Measurements from ENCODE around the gene ZNF511.

The ZNF511 gene

DNA sequence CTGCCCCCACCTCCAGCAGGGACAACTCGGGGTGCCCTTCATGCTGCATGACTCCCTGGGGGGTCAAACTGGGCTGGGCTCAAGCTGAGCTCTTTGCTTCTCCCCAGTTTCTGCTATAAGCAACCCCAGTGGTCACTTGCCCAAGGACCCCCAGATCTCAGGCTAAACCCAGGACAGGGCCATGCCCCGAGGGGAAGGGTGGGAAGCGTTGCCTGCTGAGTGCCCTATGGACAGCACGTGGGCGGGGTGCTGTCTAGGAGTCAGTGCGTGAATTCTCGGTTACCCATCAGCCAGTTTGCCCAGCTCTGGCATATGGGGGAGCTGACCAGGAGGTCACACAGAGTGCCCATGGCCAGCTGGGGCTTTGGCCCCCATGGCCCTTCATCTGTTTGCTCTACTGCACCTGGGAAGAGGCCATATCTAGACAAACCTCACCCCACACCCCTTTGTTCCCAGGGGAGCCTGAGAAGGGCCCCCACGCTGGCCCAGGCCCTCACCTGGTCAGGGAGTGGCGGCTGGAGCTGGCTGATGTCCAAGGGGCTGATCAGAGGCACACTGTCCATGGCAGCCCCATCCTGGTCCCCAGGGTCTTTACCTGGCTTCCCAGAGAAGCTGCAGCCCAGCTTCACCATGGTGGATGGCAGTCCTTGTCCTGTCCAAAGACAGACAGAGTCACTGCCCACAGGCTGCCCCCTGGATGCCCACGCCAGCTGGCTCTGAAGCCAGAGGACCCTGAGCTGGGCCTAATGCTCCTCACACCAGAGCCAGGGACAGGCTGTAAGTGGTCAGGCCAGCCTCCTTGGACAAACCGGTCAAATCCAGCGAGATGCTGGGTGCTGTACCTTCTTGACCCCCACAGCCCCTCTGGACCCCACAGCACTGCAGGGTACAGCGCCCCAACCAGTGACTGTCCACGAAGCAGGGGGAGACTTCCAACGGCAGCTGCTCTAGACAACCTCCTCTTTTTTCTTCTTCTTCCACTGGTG, 19.9 kb downstream of the ZNF511 start:
- DNase-seq (ENCODE audit: extremely low spot score, insufficient read length, low read depth) (no peak), FAIRE-seq (no peak)

DNA sequence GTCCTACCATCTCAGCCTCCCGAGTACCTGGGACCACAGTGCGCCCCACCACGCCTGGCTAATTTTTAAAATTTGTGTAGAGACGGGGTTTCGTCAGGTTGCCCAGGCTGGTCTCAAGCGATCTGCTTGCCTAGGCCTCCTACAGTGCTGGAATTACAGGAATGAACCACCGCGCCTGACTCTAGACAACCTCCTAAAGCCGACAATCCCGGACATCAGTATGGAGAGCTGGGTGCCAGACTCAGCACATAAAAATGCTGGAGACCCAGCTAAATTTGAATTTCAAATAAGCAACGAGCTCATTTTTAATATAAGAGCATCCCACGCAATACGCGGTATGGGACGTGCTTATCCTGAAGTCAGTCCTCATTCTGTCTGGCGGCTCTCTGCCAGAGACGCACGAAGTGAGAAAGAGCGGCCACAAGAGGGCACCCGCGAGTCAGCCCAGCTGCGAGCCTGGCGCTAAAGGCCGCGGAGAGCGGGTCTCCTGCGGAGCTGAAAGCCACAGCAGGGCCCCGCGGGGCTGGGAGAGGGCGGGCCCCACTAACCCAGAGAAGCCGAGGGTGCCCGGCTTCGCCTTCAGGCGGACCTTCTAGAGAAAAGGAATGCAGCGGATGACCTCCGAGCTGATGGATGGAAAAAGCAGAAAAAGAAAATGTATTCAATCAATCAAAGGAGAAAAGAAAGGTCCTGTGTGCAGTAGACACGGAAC, 20.9 kb downstream of the ZNF511 start:
- peak; percentile 83 for DNase-seq (ENCODE audit: extremely low spot score, insufficient read length, low read depth)
- peak; percentile 82 for FAIRE-seq

DNA sequence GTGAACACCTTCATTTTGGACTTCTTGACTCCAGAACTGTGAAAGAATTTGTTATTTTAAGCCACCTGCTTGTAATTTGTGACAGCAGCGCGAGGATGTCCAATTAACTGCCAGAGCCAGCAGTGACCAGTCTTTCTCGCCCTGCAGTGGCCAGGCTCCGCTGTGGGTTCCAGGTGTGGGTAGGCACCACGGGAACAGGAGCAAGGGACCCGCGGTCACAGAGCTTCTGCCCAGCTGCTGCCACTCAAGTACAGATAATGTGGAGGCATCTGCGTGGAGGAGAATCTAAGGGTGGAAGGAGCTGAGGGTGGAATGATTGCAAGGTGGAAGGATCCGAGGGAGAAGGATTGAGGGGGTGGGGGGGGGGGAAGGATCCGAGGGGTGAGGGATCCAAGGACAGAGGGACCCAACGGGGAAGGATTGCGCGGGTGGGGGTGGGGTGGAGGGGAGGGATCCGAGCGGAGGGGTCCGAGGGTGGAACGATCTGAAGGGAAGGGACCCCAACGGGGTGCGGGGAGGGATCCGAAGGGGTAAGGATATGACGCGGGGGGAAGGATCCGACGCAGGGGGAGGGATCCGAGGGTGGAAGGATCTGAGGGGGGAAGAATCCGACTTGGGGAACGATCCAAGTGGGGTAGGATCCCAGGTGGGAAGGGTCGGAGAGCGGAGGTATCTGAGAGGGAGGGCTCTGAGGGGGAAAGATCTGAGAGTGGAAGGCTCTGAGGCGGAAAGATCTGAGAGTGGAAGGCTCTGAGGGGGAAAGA, 24.4 kb downstream of the ZNF511 start:
- no peak for FAIRE-seq
- no peak for DNase-seq (ENCODE audit: extremely low spot score, insufficient read length, low read depth)

DNA sequence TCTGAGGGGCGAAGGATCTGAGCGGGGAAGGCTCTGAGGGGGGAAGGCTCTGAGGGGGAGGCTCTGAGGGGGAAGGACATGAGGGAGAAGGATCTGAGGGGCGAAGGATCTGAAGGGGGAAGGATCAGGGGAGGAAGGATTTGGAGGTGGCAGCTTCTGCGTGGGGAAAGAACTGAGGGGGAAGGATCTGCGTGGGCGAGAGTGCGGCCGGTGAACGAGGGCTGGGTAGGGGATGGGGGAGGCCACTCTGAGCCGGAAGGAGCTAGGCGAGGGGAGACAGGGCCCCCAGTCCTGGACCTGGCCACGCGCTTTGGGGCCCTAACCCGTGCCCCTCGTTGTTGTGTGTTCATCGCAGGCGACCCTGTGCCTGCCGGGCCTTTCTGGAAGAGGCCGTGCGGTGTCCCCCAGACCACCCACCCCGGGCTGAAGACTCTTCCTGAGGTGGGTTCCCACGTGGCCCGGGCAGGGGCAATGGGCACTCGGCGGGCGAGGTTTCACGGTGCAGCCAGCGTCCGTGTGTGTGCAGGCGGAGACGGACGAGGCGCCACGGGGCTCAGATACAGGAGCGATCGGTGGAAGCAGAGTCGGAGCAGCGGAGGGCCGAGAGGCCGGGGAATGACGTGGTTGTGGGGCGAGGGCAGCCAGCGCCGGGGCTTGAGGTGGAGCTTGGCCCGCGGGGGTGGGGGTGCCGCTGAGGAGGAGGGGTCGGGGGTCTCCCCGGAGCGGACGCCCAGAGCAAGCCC, 26.0 kb downstream of the ZNF511 start:
- DNase-seq (ENCODE audit: extremely low spot score, insufficient read length, low read depth), result no peak
- no peak for FAIRE-seq

DNA sequence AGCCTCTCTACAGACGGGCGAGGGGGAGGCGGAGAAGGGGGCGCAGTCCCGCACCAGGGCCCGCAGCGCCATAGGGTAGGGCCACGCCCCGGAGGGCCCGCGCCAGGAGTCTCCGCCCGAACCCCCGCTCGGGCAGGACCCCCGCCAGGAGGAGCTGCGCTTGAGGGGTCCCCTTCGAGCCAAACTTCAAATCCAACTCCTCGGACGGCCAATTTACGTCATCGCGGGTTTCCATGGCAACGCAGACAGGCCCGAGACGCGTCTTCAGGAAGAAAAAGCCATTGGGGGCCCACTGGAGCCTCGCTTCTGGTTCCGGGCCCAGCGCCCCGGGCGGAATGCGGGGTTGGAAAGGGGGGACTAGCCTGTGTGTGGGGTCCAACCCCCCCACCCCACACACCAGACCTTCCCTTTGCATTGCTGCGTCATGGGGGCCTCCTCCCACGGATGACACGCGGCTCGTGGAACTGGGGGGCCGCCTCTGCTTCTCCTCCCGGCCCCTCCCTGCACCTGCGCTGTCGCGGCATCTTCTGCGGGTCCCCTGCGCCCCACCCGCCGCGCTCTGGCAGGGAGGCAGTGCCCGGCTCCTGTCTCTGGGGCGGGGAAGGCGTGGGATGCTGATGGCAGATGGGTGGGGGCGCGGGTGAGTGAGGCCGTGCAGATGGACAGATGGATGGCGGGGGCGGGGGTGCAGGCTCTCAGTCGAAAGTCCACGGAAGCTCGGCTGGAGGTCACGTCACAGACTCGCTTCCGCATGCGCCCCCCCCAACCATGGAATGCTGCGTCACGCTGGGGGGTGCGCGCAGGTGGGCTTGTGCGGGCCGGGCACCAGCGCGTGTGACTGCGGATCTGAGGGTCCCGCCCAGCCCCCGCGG, 26.8 kb downstream of the ZNF511 start:
- FAIRE-seq (no peak), DNase-seq (ENCODE audit: extremely low spot score, insufficient read length, low read depth) (no peak)

DNA sequence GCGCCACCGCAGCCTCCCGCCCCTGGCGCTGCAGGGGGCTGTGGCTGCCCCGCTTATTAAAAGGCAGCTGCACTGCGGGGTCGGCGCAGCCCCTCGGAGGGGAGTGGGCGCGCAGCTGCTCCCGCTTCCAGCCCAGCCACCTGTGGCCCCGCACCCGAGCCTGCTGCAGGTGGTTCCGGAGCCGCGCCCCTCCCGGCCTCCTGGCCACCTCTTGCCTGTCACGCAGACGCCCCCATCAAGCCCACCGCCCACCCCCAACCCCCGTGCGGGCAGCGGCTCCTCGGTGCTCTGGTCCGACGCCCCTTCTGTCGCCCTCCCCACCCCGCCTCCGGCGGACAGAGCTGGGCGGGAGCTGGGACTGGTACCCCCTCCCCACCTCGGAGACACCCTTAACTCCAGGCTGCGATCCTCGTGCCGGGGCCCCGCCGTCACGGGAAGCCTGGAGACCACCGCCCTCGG, 27.4 kb downstream of the ZNF511 start:
- DNase-seq (ENCODE audit: extremely low spot score, insufficient read length, low read depth) (no peak), FAIRE-seq (no peak)

DNA sequence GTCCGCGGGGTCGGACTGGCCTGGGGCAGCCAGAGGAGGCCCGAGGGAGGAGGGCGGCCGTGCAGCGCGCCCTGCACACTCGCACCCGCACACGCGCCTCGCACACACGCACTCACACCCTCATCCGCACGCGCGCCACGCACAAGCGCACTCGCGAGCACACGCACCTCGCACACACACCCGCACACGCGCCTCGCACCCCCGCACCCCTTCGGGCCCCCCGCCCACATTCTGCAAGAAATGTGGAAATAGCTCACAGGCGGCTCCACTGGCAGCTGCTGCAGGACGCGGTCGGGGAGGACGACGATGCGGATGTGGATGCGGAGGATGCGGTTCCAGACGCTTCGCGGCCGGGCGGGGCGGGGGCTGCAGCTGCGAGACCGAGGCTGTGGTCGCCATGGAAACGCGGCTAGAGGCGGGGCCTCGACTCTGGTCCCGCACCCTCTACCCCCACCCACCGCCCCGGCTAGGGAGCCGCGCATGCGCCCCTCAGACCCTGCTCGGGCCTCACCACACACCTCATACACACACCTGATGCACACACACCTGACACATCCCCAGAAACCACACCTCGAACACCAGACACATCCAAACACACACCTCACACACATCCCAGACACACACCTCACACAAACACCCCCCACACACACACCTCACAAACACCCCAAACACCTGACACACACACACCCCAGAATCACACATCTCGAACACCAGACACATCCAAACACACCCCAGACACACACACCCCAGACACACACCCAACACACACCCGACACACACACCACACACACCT, 28.1 kb downstream of the ZNF511 start, which contains the start of gene CALY:
Gene CALY (minus strand): TSS at position 320 of the 793 bp plus-strand sequence. CDS start 7,907 bp downstream, outside the sequence.
- no peak for FAIRE-seq
- no peak for DNase-seq (ENCODE audit: extremely low spot score, insufficient read length, low read depth)

DNA sequence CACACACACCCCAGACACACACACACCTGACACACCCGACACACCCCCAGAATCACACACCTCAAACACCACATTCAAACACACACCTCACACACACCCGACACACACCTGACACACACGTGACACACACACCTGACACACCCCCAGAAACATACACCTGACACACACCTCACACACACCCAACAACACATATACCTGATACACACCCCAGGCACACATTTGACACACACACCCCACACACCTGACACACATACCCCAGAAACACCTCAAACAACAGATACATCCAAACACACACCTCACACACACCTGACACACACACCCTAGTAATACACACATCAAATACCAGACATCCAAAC, 28.6 kb downstream of the ZNF511 start:
- FAIRE-seq (no peak), DNase-seq (ENCODE audit: extremely low spot score, insufficient read length, low read depth) (no peak)

DNA sequence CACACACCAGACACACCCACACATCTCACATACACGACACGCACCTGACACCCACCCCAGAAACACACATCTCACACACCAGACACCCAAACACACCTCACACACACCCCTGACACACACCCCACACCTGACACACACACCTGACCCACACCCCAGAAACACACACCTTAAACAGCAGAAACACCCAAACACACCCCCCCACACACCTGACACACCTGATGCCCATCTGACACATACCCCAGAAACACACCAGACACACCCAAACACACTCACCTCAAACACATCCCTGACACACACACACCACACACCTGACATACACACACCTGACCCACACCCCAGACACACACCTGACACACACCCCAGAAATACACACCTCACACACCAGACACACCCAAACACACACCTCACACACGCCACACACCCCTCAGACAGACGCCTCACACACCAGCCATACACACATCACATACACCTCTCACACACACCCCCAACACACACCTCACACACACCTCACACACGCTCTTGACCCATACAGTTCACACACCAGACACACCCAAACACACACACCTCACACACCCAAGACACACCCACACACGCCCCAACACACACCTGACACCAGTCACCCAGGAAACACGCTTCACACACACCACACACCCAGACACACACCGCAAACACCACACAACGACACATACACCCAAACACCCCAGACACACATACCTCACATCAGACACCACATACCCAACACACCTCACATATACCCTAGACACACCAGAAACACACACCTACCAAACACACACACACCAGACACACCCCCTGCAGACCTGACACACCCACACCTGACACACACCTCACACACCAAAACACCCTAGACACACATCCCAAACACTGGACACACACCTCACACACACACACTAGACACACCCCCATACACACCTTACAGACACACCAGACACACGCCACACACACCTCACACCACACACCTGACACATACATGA, 29.7 kb downstream of the ZNF511 start:
- DNase-seq (ENCODE audit: extremely low spot score, insufficient read length, low read depth) (no peak), FAIRE-seq (no peak)

DNA sequence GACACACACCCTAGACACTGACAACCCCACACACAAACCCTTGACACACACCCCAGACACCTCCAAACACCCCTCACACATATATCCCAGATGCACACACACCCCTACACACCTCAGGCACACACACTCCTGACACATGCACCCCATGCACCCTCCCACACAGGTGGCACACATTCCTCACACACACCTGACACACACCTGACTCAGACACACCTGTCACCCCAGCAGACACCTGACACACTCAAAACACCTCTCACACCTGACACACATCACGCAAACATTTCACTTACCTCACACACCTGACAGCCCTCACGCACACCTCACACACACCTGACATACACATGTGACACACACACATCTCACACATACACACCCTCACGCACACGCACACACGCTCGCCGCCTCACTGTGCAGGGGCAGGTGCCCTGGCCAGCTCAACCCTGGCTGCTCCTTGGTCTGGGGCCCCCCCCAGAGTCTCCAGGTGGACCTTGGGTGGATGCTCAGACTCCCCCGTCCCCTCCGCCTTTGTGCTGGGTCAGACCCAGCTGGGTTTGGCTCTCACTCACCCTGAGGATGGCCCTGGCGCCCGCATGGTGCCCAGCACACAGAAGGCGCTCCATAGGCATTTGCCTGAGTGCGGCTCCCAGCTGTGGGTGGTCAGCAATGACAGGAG, 31.1 kb downstream of the ZNF511 start:
- no peak for FAIRE-seq
- DNase-seq (ENCODE audit: extremely low spot score, insufficient read length, low read depth), result no peak

DNA sequence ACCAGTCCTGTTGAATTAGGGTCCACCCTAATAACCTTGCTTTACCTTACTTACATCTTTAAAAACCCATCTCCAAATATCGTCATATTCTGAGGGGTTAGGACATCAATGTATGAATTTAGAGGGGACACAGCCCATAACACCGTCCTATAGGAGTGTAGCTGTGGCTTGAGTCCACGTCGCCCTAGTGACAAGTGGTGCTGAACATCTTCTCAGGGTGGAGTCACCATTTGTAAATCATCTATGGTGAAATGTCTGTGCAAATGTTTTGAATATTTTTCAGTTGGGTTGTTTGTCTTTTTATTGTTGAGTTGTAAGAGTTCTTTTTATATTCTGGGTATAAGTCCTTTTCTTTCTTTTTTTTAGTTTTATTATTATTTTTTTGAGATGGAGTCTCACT, 33.3 kb downstream of the ZNF511 start:
- DNase-seq (ENCODE audit: extremely low spot score, insufficient read length, low read depth) (no peak), FAIRE-seq (no peak)

DNA sequence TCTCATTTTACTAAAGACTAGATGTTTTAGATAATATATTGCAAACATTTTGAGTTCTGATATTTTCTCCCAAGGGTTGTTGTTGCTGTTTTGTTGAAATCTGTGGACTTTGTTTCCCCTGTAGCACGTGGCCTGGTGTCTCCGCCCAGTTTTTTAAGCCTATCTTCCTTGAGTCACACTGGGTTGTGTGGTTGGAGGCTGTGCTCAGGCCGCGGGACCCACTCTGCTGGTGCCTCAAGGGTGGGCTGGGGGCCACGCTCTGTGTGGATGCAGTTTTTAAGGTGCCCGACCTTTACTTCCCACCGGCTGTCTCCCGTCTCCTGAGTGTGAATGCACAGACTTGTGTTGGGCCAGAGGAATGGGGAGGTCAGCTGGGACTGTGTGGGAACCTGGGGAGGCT, 34.2 kb downstream of the ZNF511 start:
- no peak for DNase-seq (ENCODE audit: extremely low spot score, insufficient read length, low read depth)
- FAIRE-seq, result no peak

DNA sequence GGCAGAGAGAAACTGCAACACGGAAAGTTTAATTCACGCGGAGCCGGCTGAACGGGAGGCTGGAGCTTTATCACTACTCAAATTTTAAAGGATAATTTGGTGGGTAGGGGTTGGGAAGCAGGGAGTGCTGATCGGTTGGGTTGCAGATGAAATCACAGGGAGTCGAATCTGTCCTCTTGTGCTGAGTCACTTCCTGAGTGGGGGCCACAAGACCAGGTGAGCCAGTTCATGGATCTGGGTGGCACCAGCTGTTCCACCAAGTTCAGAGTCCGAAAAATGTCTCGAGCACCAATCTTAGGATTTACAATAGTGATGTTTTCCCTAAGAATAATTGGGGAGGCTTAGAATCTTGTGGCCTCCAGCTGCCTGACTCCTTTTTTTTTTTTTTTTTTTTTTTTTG, 34.8 kb downstream of the ZNF511 start:
- no peak for FAIRE-seq

DNA sequence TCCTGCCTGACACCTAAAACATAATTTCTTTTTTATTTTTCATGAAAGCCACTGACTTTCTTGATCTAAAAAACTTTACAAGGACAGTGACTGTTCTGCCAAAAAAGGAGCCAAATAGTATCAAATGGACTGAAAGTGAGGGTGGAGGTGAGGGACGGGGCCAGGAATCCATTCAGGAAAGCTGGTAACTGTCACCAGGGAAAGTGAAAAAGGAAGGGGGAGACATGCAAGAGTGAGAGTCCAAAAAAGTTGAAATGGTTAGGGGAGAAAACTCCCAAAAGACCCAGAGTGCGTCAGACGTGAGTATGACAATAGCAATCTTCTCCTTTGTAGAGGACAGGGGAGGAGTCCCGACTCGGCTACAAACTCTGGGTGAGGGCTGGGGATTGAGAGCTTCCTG, 35.5 kb downstream of the ZNF511 start:
- FAIRE-seq (no peak), DNase-seq (ENCODE audit: extremely low spot score, insufficient read length, low read depth) (no peak)

More for the DNA sequence above, 34.8 kb downstream of the ZNF511 start:
- DNase-seq (ENCODE audit: extremely low spot score, insufficient read length, low read depth), result no peak

DNA sequence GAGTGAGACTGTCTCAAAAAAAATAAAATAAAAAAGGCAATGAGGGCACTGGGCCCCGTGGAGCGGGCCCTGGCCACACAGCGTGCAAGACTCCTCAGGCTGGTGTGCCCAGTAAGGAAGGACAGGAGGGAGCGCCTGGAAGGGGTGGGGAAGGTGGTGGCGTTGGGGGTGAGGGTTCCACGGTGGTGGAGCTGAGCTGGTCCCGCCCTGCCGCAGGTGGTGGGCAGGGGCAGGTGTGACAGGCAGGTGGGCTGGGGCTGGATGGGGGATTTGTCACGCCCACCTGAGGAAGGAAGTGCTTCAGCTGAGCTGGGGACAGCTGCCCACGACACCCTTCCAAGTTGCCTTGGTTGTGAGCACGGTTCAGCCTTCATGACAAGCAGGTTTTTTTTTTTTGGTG, 37.7 kb downstream of the ZNF511 start:
- FAIRE-seq, result no peak
- no peak for DNase-seq (ENCODE audit: extremely low spot score, insufficient read length, low read depth)
